Right lobe of liver (tissue), 4 donors: ENCODE measurements around the gene CDIPT.
A peak's percentile ranks its signal among the peaks of the same experiment; 100 is the strongest.

Source experiments
- POLR2A ChIP-seq: fragments of 450-650 bp; IDR thresholded peaks from one replicate; pipeline ENCODE4 v1.6.1; 2017; ENCODE audit warnings: antibody characterized with exemption, mild to moderate bottlenecking
- TF ChIP-seq, protein P1 (sequence below), 4 donors: fragments of 200-600 bp in 3 of 4; fragments of 450-650 bp in 1 of 4; IDR thresholded peaks; one replicate each; pipeline versions ENCODE4 v1.5.1 to v1.8.0; 2016 to 2022; ENCODE audit warnings: antibody characterized with exemption in 4 of 4, mild to moderate bottlenecking in 2 of 4
- donor health status: DM: no; HTN: no; CAD: no.
- donor health status: DM: no; HTN: no; CAD: no.
- donor health status: DM: no; HTN: yes; CAD: no.

DNA sequence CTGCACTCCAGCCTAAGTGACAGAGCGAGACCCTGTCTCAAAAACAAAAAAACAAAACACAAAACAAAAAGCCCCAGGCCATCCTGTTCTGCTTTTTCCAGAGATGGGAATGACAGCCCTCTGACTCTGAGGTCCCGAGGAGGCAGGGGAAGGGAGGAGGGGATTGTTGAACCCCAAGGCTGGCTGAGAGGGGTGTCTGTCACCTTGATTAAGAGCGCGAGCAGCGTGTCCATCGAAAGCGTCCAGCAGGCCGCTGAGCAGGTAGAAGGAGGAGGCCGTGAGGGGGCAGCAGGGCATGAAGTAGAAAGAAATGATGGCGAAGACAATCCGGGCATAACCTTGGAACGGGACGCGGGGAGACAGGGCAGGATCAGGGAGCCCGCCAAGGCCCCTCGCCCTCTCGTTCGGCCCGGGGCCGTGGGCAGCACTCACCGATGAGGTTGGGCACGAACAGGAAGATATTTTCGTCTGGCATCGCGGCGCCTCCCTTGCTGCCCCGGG is 593 bp downstream of the CDIPT start:
- TF ChIP-seq, protein P1, sequence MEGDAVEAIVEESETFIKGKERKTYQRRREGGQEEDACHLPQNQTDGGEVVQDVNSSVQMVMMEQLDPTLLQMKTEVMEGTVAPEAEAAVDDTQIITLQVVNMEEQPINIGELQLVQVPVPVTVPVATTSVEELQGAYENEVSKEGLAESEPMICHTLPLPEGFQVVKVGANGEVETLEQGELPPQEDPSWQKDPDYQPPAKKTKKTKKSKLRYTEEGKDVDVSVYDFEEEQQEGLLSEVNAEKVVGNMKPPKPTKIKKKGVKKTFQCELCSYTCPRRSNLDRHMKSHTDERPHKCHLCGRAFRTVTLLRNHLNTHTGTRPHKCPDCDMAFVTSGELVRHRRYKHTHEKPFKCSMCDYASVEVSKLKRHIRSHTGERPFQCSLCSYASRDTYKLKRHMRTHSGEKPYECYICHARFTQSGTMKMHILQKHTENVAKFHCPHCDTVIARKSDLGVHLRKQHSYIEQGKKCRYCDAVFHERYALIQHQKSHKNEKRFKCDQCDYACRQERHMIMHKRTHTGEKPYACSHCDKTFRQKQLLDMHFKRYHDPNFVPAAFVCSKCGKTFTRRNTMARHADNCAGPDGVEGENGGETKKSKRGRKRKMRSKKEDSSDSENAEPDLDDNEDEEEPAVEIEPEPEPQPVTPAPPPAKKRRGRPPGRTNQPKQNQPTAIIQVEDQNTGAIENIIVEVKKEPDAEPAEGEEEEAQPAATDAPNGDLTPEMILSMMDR (IDR thresholded peaks at IDR 0.05), result peak in 1 of 4 donors; percentile 3
- TF ChIP-seq POLR2A, result no peak
